GM21381 (cell line): ENCODE measurements around the gene CKAP4.
A peak's percentile ranks its signal among the peaks of the same experiment; 100 is the strongest.
"Not testable (repeated sequence)": the region's sequence is repeated elsewhere in the genome, so short reads cannot be mapped to it uniquely, and the experiment has no call there.

Source experiments
- ATAC-seq: cut with Tn5 transposase; IDR thresholded peaks from one replicate; pipeline ENCODE4 v1.9.1; 2021; ENCODE audit warnings: mild to moderate bottlenecking, moderate library complexity; ENCODE audit not compliant: unreplicated experiment

The CKAP4 gene

GRCh38 chr12:106247674-106248311, at the start of gene CKAP4:
CKAP4 (minus strand) TSS chr12:106248020; CDS start chr12:106247851, 169 bp downstream.
- peak; percentile 49 for ATAC-seq

GRCh38 chr12:106297075-106297474, 49.3 kb upstream of the CKAP4 start:
- ATAC-seq, result no peak

- ATAC-seq, result no peak
Measured at GRCh38 chr12:106296179-106296877, 48.5 kb upstream of the CKAP4 start.

GRCh38 chr12:106292339-106292738, 44.5 kb upstream of the CKAP4 start:
- no peak for ATAC-seq

GRCh38 chr12:106291342-106291741, 43.5 kb upstream of the CKAP4 start:
- no peak for ATAC-seq

GRCh38 chr12:106290666-106291065, 42.8 kb upstream of the CKAP4 start:
- no peak for ATAC-seq

GRCh38 chr12:106289196-106289681, 41.4 kb upstream of the CKAP4 start:
- ATAC-seq, result no peak

- no peak for ATAC-seq
Measured at GRCh38 chr12:106288494-106289195, 40.8 kb upstream of the CKAP4 start.

GRCh38 chr12:106288101-106288493, 40.3 kb upstream of the CKAP4 start:
- no peak for ATAC-seq

GRCh38 chr12:106287364-106287763, 39.5 kb upstream of the CKAP4 start:
- ATAC-seq, result no peak

GRCh38 chr12:106286576-106287162, 38.8 kb upstream of the CKAP4 start:
- ATAC-seq, result not testable (repeated sequence)

- ATAC-seq, result no peak
Measured at GRCh38 chr12:106285982-106286381, 38.2 kb upstream of the CKAP4 start.

GRCh38 chr12:106284358-106285105, 36.7 kb upstream of the CKAP4 start:
- ATAC-seq, result no peak

GRCh38 chr12:106282457-106283097, 34.8 kb upstream of the CKAP4 start:
- no peak for ATAC-seq

- ATAC-seq, result no peak
Measured at GRCh38 chr12:106281804-106282203, 34.0 kb upstream of the CKAP4 start.

- no peak for ATAC-seq
Measured at GRCh38 chr12:106281056-106281782, 33.4 kb upstream of the CKAP4 start.

GRCh38 chr12:106280106-106280505, 32.3 kb upstream of the CKAP4 start:
- ATAC-seq, result no peak

GRCh38 chr12:106276032-106276740, 28.4 kb upstream of the CKAP4 start:
- peak; percentile 83 for ATAC-seq

GRCh38 chr12:106275458-106275857, 27.6 kb upstream of the CKAP4 start:
- no peak for ATAC-seq
